HG02852 (cell line): Measurements from ENCODE around the gene FAM193A.
"Not testable (repeated sequence)": the region's sequence is repeated elsewhere in the genome, so short reads cannot be mapped to it uniquely, and the experiment has no call there.

Source experiments
- ATAC-seq: cut with Tn5 transposase; IDR thresholded peaks from one replicate; pipeline ENCODE4 v1.9.1; 2021; ENCODE audit warnings: mild to moderate bottlenecking, moderate library complexity; ENCODE audit not compliant: unreplicated experiment

FAM193A gene

DNA sequence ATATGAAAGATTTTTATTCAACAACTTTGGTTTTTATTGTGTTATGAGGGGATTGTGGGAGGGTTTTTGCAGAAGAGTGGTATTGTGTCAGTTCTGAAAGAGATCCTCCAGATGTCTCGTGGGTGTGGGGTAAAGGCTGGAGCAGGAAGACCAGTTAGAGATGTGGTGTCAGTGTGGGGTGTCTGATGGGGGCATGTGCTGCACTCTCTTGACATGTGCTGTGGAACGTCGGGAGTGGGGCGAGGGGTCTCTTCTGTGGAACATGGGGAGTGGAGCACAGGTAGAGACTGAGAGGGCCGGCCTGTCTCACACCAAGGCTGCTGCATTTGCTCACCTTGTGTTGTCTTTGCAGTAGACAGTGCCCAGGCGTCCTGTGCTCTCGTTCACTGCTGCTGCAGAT, 37.6 kb downstream of the FAM193A start:
- ATAC-seq, result no peak

DNA sequence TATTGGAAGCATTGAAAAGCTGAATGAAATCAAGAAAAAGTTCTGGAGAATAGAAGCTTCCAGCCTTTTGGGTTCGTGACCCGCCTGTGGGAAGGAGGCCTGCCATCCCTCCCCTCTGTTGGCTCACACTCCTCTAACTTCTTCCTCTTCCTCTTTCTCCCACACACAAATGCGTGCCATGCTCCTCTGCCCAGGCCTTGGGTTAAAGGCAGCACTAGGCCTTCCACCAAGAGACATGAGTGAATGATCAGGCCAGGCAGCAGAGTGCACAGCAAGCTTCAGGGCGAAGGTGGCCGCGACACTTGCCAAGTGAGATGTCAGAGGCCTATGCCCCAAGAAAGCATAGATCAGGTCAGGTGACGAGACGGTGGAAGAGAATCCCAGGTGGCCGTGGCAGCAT, 38.4 kb downstream of the FAM193A start:
- ATAC-seq, result no peak

DNA sequence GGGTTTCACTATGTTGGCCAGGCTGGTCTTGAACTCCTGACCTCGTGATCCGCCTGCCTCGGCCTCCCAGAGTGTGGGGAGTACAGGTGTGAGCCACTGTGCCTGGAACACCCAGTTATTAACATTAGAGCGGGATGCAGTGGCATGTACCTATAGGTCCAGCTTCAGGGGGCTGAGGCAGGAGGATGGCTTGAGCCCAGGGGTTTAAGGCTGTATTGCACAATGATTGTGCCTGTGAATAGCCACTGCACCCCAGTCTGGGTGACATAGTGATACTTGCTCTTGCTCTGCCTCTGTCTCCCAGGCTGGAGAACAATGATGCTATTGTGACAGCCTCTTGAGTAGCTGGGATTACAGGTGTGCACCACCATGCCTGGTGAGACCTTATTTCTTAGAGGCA, 39.8 kb downstream of the FAM193A start:
- ATAC-seq, result no peak

DNA sequence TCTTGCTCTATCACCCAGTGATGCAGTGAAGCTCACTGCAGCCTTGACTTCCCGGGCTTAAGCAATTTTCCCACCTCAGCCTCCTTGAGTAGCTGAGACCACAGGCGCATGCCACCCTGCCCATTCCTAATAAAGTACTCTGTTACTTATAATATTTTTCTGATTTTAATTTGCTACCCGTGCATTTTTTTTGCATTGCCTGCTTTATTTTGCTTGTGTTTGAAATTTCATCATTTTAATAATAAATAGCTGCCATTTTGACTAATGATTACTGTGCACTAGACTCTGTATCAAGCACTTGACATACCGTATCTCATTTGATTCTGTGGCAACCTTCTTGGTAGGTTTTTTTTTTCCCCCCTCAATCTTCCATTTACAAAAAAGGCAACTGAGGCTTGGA, 41.7 kb downstream of the FAM193A start:
- no peak for ATAC-seq

DNA sequence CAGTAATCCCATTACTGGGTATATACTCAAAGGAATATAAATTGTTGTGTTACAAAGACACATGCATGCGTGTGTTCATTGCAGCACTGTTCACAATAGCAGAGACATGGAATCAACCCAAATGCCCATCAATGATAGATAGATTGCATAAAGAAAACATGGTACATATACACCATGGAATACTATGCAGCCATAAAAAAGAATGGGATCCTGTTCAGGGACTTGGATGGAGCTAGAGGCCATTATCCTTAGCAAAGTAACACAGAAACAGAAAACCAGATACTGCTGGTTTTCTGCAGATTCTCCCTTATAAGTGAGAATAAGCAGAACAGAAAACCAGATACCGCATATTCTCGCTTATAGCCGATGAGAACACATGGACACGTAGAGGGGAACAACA, 43.5 kb downstream of the FAM193A start:
- no peak for ATAC-seq

DNA sequence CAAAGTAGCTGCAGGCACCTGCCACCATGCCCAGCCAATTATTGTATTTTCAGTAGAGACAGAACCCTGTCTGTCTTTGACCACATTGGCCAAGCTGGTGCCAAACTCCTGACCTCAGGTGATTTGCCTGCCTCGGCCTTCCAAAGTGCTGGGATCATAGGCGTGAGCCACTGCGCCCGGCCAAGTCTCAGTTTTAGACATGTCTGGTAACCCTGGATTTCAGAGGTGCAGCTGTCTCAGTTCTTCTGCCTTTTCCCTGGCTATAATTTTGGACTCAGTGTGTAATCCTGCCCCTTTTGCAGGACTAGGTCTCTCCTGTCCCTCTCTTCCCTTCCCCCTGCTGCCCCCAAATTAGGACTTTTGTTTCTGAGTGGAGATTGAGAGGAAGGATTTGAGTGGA, 46.6 kb downstream of the FAM193A start:
- no peak for ATAC-seq

DNA sequence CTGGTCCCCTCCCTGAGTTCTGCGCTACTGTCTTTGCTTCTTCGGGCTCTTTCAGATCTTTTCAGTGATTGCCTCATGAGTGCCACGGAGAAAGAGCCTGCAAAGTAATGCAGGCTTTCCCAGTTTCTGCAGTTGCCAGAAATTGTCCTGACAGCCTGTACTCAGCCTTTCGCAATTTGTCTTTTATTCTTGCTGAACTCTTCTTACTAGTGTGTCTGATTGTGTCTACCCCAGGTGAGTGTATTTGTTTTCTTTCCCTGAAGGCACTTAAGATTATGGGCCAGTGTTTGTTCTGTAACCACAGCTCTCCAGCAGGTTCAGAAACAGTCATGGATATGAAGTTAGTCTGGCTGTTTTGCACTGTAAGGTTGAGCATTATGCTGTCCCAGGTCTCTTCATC, 47.1 kb downstream of the FAM193A start:
- ATAC-seq, result no peak

DNA sequence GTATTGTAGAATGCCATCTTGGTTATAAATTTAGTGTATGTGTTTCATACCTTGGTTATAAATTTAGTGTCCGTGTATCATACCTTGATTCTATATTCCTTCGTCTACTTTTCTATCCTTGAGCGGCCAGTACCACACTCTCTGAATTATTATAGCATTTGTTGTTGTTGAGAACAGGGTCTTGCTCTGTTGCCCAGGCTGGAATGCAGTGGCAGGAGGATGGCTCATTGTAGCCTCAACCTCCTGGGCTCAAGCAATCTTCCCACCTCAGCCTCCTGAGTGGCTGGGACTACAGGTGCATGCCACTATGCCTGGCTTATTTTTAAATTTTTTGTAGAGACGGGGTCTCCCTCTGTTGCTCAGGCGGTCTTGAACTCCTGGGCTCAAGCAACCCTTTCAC, 50.1 kb downstream of the FAM193A start:
- ATAC-seq, result no peak

DNA sequence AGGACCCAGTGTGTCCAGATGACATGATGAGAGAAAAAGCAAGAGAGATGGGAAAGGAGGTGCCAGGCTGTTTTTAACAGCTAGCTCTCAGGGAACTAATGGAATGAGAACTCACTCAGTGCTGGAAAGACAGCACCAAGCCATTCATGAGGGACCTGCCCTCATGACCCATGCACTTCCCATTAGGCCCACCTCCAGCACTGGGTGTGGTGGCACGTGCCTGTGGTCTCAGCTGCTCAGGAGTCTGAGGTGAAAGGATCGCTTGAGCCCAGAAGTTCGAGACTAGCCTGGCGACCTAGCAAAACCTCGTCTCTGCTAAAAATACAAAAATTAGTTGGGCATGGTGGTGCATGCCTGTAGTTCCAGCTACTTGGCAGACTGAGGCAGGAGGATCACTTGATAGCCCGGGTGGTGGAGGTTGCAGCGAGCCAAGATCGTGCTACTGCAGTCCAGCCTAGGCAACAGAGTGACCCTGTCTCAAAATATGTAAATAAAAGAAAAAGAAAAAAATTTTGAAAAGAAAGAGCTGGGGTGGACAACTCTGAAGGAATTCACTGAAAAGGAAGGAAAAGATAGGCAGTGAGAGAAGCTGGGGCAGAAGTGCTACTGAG, 50.9 kb downstream of the FAM193A start:
- ATAC-seq, result no peak

DNA sequence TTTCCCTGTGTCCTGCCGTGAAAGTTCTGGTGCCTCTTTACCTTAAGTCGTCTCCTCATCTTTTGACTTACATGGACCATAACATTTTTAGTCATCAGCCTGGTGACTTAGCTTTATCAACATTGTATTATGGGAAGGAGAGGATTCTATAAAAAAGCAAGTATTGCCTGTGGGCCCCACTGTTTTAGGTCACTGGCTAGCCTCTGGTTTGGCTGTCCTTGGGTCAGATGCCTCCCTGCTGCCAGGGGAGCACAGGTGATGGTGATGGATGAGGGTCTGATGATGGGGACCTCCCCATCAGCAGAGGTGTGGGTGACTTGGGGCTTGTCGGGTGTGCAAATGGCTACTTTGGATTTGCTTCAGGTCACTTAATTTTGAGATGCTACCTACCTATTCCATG, 51.8 kb downstream of the FAM193A start:
- ATAC-seq, result no peak

DNA sequence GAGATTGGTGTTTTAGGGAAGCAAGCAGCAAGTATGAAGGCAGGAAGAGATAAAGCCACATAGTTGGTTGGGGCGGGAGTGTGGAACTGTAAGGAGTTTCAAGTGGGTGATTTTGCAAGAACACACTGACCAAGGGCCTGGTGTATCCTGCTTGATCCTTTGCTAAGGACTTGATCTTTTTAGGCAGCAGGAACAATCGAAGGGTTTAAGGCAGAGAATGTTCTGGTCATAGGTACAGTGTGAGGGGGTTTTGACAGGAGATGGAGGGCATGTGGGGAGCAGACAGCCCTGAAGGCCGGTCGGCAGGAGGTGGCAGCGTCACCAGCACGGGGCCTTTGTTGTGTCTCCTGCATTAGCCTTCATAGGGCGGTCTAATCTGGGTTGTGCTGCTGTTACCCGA, 54.7 kb downstream of the FAM193A start:
- ATAC-seq, result no peak

DNA sequence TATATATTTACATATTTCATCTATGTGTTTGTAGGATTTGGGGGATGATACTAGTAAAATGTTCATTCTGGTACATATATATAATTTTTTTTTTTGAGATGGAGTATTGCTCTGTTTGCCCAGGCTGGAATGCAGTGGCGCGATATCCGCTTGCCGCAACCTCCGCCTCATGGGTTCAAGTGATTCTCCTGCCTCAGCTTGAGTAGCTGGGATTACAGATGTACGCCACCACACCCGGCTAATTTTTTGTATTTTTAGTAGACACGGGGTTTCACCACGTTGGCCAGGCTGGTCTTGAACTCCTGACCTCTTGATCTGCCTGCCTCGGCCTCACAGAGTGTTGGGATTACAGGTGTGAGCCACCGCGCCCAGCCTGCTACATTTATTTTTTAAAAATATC, 55.6 kb downstream of the FAM193A start:
- ATAC-seq, result not testable (repeated sequence)

DNA sequence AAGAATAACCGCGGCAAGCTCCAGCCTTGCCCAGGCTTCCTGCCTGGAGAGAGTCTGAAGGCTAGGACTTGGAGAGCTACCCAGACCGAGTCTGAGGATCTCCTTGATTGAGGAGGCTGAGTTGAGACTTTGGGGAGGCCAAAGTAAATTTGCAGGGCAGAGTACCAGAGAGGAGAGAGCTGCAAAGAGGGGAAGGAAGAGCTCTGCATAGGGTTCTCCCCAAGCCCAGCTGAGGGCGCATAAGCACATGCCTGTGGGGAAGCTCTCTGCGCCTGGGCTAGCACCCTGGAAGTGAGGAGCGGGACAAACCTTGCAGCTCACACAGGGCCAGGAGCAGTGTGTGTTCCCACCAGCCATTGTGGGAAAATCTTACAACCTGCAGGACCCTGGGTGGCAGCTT, 56.1 kb downstream of the FAM193A start:
- no peak for ATAC-seq

DNA sequence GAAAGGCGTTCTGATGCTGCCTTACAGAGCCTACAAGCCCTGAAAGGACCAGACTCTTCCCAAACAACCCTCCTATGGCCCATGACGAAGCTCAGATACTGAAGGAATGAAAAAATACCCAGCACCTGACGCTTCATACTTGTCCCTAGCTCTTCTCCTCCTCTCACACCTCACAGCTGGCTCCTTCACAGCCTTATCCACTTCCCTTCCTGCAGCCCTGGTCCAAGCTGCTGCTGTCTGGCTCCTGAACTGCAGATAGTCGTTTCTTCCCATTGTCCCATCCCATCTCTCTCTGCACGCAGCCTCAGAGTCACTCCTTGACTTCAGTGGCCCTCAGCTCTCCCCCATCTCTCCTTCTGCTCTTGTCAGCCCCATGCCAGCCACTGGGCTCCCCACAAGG, 56.6 kb downstream of the FAM193A start:
- no peak for ATAC-seq

DNA sequence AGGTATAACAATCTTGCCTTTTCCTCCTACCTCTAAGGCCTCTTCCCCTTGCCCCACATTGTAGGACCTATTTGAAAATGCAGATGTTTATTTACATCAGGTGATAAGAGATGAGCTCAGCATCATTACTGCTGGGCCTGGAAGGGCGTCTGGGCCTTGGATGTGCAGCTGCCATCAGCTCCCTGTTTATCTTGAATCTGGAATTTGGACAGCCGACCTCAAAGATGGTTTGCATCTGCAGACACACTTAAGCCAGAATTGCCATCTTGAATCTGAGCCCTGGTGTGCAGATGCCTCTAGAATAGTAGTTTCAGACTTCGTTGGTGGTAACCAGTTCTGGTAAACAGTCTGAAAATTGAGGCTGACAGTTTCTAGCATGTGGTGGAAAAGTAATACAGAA, 59.0 kb downstream of the FAM193A start:
- ATAC-seq, result no peak

DNA sequence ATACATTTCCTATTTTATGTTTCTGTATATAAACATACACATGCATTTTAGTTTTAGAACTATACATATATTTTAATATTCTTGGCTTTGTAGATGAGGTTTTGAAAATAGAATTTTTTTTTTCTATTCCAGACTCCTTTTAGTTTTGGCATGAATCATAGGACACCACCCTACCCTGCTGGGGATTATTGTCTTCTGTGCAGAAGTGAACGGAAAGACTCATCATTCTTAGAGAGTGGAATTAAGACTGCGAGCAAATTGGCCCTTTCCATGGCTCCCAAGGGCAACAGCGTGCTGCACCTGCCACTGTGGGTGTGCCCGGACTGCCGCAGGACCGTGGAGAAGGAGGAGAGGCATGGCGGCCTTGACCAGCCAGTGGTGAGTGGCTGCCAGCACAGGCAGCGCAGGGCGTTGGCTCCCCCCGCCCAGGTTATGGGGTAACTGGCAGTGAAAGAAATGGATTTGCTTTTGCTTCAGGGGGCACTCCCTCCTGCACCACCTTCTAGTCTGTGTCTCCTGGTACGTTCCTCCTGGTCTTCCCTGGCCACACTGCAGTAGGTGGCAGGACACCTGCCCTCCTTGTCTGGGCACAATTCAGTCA, 59.6 kb downstream of the FAM193A start:
- ATAC-seq, result no peak

DNA sequence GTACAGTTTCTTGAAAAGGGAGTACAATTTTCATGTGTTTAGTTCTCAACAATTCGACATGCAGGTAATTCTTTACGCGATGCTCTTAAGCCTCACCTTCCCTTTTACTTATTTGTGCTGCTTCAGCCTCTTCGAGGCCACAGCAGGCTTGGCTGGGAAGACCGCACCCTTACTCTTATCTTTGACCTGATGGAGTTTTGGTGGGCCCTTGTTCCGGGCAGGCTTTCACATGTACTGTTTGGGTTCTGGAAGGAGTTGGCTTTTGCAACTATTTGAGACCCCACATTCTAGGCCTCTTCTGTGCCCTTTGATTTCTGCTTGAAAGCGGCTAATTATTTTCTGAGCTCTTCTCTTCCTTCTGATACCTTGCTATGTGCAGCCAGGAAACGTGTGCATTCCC, 60.2 kb downstream of the FAM193A start:
- ATAC-seq, result no peak

DNA sequence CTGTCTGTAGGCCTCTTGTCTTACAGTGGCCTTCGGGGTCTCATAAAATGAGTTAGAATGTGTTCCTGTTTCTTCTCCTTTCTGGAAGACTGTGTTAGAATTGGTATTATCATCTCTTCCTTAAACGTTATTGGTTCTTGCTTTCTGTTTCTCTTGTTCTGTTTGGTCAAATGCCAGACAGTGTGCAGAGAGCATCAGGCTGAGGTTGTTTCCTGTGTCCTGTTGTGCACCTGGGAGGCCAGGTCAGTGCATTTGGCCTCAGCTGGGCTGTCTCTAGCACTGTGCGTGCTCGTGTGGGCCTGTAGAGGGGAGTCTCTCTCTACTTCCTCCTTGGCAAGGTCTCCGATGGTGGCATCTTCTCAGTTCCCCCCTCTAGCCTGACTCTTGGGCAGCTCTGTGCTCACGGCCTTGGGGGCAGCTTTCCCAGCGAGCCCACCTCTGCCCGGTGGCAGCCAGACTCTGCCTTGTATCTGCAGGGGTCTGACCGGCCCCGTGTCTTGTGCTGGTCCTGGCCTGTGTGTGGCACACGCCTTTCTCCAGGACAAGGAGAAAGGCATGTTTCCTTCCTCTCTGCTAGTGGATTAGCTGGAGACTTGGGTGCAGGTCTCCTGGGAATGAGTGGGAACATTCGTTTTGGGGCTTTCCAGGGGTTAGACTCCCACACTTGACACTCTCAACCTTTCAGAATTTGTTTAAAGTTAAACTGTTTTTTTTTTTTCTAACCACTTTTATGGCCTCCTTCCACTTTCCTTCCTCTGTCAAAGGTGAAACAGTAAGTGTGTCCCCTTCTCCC, 62.3 kb downstream of the FAM193A start:
- ATAC-seq, result peak; percentile 74

DNA sequence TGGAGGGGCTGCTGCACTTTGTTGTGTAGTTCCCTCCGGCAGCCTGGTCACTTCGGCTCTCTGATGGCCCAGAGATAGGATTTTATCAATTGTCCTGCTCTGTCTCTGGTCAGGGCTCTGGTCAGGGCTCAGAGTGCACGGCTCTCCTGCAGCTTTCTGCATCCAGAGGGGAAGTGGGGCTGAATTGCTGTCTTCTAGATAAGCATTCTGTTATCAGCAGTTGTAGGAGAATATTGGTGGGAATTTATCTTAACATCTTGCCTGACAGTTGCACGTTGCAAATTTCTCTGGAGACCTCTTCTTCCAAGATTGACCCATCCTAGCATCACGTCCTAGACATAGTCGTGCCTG, 62.8 kb downstream of the FAM193A start:
- no peak for ATAC-seq

DNA sequence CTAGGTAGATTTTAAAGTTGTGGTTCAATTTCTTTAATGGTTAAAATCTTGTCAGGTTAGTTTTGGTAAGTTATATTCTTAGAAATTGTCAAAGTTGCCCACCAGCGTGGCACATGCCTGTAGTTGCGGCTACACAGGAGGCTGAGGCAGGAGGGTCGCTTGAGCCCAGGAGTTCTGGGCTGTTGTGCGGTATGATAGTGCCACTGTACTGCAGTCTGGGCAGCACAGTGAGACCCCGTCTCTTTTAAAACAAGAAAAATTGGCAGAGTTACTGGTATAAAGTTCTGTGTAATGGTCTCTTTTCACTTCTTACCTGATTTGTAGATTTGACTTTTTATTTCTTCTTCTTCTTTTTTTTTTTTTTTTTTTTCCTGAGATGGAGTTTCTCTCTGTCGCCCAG, 64.4 kb downstream of the FAM193A start:
- no peak for ATAC-seq

DNA sequence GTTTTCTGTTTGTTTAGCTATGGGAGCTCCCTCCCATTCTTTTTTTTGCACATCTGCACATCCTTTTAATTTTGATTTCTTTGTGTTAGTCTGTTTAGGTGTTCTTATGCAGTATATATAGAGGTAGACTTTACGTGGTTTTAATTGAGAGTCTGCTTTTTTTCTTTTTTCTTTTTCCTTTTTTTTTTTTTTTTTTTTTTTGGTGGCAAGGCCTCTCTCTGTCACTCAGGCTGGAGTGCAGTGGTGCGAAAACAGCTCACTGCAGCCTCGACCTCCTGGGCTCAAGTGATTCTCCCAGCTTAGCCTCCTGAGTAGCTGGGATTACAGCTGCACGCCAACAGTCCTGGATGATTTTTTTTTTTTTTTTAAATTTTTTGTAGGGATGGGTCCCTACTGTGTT, 68.2 kb downstream of the FAM193A start:
- no peak for ATAC-seq

DNA sequence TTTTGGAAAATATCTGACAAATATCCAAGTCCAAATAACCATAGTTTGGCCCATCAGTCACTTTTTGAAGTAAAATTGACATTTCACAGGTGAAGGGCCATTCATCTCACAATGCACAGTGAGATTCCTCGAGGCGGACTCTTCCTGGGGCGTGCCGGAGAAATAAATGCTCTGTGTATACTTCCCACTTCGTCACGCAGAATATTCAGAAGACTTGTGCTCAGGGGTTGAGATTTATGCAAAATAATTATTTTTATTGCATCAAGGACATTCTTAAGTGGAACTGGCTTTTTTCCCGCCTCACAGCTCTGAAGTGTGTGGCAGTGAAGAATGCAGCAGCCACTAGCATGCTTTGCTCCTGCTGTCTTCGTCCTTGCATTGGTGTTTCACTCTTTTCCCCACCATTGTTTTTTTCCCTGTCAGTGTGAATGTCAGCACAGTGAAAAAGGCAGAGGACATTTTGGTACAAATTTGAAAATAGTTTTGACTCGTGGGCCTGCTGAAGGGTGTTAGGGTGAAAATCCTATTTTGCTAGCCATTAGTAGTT, 70.6 kb downstream of the FAM193A start:
- no peak for ATAC-seq
